NT2/D1 (cell line): ENCODE data around the gene FNDC3B.
"Not testable (repeated sequence)": the region's sequence is repeated elsewhere in the genome, so short reads cannot be mapped to it uniquely, and the experiment has no call there.

Experiments
- DNase-seq: peaks from one replicate; pipeline ENCODE4 v3.0.0-alpha.2; 2011; ENCODE audit warnings: low read depth, low spot score
- H3K27me3 ChIP-seq: 2 replicates; pipeline ENCODE4 v1.6.0; 2011; ENCODE audit warnings: mild to moderate bottlenecking; ENCODE audit not compliant: insufficient read length, insufficient read depth
- H3K36me3 ChIP-seq: 2 replicates; pipeline ENCODE4 v1.6.1; 2011; ENCODE audit warnings: mild to moderate bottlenecking, low read length, mixed read lengths; ENCODE audit not compliant: insufficient read depth, insufficient read length
- H3K4me1 ChIP-seq: 2 replicates; pipeline ENCODE4 v1.5.1; 2011; ENCODE audit not compliant: insufficient read depth, insufficient read length
- H3K4me3 ChIP-seq: 2 replicates; pipeline ENCODE4 v1.5.1; 2011; ENCODE audit warnings: low read depth; ENCODE audit not compliant: insufficient read length
- H3K9ac ChIP-seq: 2 replicates; pipeline ENCODE4 v1.6.0; 2011; ENCODE audit warnings: low read depth; ENCODE audit not compliant: insufficient read length
- H3K9me3 ChIP-seq: 2 replicates; pipeline ENCODE4 v1.5.1; 2011; ENCODE audit warnings: mild to moderate bottlenecking, low read length; ENCODE audit not compliant: insufficient read depth
- SUZ12 ChIP-seq: IDR thresholded peaks from 2 replicates; pipeline ENCODE4 v1.6.1; 2011; ENCODE audit not compliant: insufficient read length, insufficient read depth; ENCODE audit errors: extremely low read depth
- YY1 ChIP-seq: IDR thresholded peaks from 2 replicates; pipeline ENCODE4 v1.6.1; 2011; ENCODE audit not compliant: insufficient read length, insufficient read depth
- ZNF274 ChIP-seq: IDR thresholded peaks from 2 replicates; pipeline ENCODE4 v1.6.1; 2011; ENCODE audit warnings: mild to moderate bottlenecking, low read depth, low read length

The FNDC3B gene

DNA sequence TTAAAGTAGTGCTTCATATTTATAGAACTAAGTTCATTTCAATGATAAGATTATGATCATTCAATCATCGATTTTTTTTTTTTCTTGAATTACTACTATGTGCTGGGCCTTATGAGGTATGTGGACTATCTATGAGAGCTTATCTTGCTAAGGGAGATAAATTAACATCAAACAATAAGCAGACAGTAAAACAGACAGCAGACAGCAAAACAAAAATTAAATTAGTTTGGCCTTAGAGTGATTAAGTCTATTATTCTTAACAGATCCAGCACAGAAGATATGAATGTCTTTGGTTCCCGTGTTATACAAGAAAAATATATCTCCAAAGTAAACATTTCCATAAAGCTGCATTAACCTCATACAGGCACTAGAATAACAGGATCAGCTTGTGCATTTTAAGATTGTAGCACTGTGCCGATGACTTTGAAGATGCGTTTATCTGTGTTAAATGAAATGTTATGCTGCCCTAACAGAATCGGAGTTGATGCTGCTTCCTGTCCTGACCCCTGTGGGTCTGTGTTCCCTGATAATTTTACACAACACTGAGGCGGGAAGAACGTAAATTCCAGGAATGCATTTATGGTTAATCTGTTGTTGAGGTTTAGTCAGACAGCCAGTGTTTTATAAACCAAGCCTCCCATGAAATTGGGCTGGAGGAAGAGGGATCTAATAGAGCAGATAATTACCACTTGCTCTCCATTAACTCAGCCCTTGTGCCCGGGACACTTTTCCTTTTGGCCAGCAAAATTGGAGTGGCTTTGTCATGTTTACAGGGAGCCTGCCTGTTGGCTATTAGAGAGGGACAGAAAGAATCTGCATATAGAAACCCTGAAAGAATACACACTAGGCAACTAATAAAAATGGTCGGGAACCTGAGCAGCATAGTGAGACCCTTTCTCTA lies 328.1 kb downstream of the FNDC3B start:
- Histone ChIP-seq H3K4me3 (no peak overlapping the region), H3K36me3 (peaks cover 37% of the 10 kb centered on the region), H3K9ac (no peak overlapping the region), H3K27me3 (no peaks in the 10 kb centered on the region), H3K4me1 (no peaks in the 10 kb centered on the region), H3K9me3 (no peaks in the 10 kb centered on the region)
- TF ChIP-seq SUZ12: no peak
- TF ChIP-seq YY1: no peak
- TF ChIP-seq ZNF274: no peak
- DNase-seq: no peak

DNA sequence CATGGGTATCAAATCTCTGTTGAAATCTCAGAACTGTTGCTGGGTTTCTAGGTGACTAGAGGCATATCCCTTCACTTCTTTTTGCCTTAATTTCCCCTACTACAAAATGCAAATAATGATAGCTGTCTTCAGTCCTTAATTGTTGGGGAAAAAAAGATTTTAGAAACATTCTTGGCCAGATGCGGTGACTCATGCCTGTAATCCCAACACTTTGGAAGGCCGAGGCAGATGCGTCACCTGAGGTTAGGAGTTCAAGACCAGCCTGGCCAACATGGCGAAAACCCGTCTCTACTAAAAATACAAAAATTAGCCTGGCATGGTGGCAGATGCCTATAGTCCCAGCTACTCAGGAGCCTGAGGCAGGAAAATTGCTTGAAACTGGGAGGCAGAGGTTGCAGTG lies 329.2 kb downstream of the FNDC3B start:
- H3K9ac ChIP-seq, DNase-seq, H3K27me3 ChIP-seq, H3K9me3 ChIP-seq, H3K4me3 ChIP-seq, H3K4me1 ChIP-seq: not testable (repeated sequence)
- H3K36me3 ChIP-seq: peaks cover 37% of the 10 kb centered on the region

DNA sequence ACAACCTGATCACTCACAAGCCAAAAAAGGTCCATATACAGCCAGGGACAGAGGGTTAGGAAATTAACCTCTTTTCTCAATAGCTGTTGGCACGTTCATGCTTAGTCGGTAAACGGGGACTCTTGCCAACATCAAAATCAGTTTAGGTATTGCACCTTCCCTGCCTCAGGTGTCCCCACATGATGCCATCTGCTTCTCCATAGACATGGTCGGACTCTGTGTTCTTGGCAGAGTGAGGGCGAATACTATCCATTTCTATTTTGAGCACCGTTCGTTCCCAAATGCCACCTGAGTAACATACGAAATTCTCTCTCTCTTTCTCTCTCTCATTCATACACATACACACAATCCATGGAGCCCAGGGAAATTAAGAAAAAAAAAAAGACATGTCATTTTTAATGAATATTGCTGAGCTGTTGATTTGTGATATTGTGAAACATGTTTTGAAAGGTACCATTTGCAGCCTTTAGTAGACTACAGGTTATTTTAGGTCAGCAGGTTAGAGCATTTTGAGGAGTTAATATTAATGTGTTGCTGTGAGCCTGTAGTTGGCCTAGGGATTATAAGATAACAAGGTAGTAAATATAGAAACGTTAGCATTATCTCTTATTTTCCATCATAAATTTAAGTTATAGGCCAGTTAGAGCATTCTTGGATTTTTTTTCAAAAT lies 330.3 kb downstream of the FNDC3B start:
- Histone ChIP-seq H3K36me3 (peaks cover 37% of the 10 kb centered on the region), H3K4me3 (no peak overlapping the region)

GRCh38 chr3:172370419-172370818 lies 331.0 kb downstream of the FNDC3B start:
- no peak for DNase-seq
- Histone ChIP-seq H3K9me3 (no peaks in the 10 kb centered on the region), H3K27me3 (no peaks in the 10 kb centered on the region), H3K4me1 (no peaks in the 10 kb centered on the region), H3K9ac (no peak overlapping the region), H3K4me3 (no peak overlapping the region), H3K36me3 (peaks cover 40% of the 10 kb centered on the region)
- TF ChIP-seq YY1: no peak
- no peak for TF ChIP-seq ZNF274
- TF ChIP-seq SUZ12: no peak

More for the DNA sequence above, 330.3 kb downstream of the FNDC3B start:
- Histone ChIP-seq H3K27me3 (no peaks in the 10 kb centered on the region), H3K4me1 (no peaks in the 10 kb centered on the region), H3K9ac (no peak overlapping the region), H3K9me3 (no peaks in the 10 kb centered on the region)
- DNase-seq: no peak
- TF ChIP-seq SUZ12 (no peak), YY1 (no peak)

DNA sequence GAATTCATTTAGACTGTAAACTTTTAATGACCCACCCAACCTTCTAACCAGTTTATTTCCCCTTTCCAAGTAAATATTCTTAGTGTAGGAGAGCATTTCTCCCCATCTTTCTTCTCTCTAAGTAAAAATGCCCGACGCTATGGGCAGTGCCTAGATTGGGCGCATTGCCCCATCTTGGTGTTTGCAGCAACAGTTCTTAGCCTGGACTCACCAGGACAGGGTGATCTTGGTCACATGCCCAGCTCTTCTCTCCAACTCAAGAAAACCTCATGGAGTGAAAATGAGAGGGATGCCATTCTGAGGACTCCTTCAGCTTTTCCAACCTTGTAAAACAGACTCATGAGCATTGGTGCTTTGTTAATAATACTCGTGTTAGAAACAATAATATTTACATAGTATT lies 332.2 kb downstream of the FNDC3B start:
- no peak overlapping the region for H3K9ac ChIP-seq

GRCh38 chr3:172372895-172373294 lies 333.5 kb downstream of the FNDC3B start:
- Histone ChIP-seq H3K4me1 (no peaks in the 10 kb centered on the region), H3K27me3 (no peaks in the 10 kb centered on the region), H3K9me3 (peaks cover 5% of the 10 kb centered on the region; the same call in 1 of the 2 replicates), H3K36me3 (peaks cover 47% of the 10 kb centered on the region), H3K4me3 (no peak overlapping the region), H3K9ac (no peak overlapping the region)
- no peak for DNase-seq
- TF ChIP-seq YY1 (no peak), ZNF274 (no peak), SUZ12 (no peak)

More for the DNA sequence above, 332.2 kb downstream of the FNDC3B start:
- Histone ChIP-seq H3K27me3 (no peaks in the 10 kb centered on the region), H3K4me3 (no peak overlapping the region), H3K36me3 (peaks cover 45% of the 10 kb centered on the region), H3K4me1 (no peaks in the 10 kb centered on the region), H3K9me3 (no peaks in the 10 kb centered on the region)
- no peak for DNase-seq
- no peak for TF ChIP-seq YY1
- no peak for TF ChIP-seq ZNF274
- TF ChIP-seq SUZ12: no peak

DNA sequence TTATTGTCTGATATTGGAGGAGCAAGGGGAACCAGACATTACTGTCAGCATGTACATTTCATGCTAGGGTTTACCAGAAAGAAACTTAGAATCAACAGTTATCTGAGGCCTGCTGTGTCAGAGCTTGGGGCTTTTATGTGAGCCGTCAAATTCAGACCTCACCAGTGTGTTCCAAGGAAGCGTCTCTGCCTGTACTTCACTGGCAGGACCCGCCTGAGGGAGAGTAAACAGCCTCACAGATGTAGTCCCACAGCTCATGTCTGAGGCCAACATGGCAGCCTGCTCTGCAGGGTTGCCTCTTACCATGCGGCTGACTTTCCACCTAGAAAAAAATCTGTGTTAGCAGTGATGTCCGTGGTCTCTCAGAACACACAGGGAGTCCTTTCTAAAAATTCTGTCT lies 334.5 kb downstream of the FNDC3B start:
- no peaks in the 10 kb centered on the region for H3K27me3 ChIP-seq
- H3K4me3 ChIP-seq: no peak overlapping the region
- H3K4me1 ChIP-seq: no peaks in the 10 kb centered on the region
- TF ChIP-seq ZNF274: no peak
- no peak for TF ChIP-seq SUZ12
- no peak for TF ChIP-seq YY1
- no peak overlapping the region for H3K9ac ChIP-seq
- H3K36me3 ChIP-seq: peaks cover 55% of the 10 kb centered on the region
- H3K9me3 ChIP-seq: peaks cover 15% of the 10 kb centered on the region
- no peak for DNase-seq
